Dedifferentiated amniotic fluid mesenchymal stem cell (primary cell): ENCODE data around the gene TMEM14C.
"Not testable (repeated sequence)": the region's sequence is repeated elsewhere in the genome, so short reads cannot be mapped to it uniquely, and the experiment has no call there.

ENCODE experiments used
- DNase-seq: peaks from one replicate; pipeline ENCODE4 v3.0.0-alpha.2; 2016; ENCODE audit errors: extremely low spot score

Gene TMEM14C

GRCh38 chr6:10720960-10721849 lies 1.7 kb upstream of the TMEM14C start:
- not testable (repeated sequence) for DNase-seq

- DNase-seq, result no peak
Observed at GRCh38 chr6:10721850-10722569, 860 bp upstream of the TMEM14C start.

GRCh38 chr6:10722570-10722819 lies 375 bp upstream of the TMEM14C start:
- DNase-seq, result no peak

GRCh38 chr6:10723567-10723881 lies 654 bp downstream of the TMEM14C start:
- no peak for DNase-seq

GRCh38 chr6:10725044-10725443 lies 2.2 kb downstream of the TMEM14C start:
- DNase-seq, result no peak

GRCh38 chr6:10725716-10726115 lies 2.8 kb downstream of the TMEM14C start:
- DNase-seq, result no peak

- no peak for DNase-seq
Observed at GRCh38 chr6:10730254-10730653, 7.4 kb downstream of the TMEM14C start.

GRCh38 chr6:10733151-10733715 lies 10.4 kb downstream of the TMEM14C start:
- no peak for DNase-seq

- no peak for DNase-seq
Observed at GRCh38 chr6:10733863-10734262, 11.0 kb downstream of the TMEM14C start.

- DNase-seq, result no peak
Observed at GRCh38 chr6:10736731-10737130, 13.9 kb downstream of the TMEM14C start.

GRCh38 chr6:10740061-10740460 lies 17.2 kb downstream of the TMEM14C start:
- DNase-seq, result no peak

- not testable (repeated sequence) for DNase-seq
Observed at GRCh38 chr6:10741643-10742042, 18.8 kb downstream of the TMEM14C start.

GRCh38 chr6:10742251-10742650 lies 19.4 kb downstream of the TMEM14C start:
- no peak for DNase-seq

- DNase-seq, result no peak
Observed at GRCh38 chr6:10743515-10743914, 20.6 kb downstream of the TMEM14C start.

- no peak for DNase-seq
Observed at GRCh38 chr6:10745116-10745515, 22.2 kb downstream of the TMEM14C start.

- no peak for DNase-seq
Observed at GRCh38 chr6:10746915-10747250, 24.0 kb downstream of the TMEM14C start.

- peak; percentile 93 for DNase-seq
Observed at GRCh38 chr6:10747251-10747972, 24.5 kb downstream of the TMEM14C start, which contains the start of gene TMEM14B. Gene TMEM14B, plus strand, starts transcription at chr6:10747805. Its CDS starts 1,441 bp downstream, at chr6:10749246.

GRCh38 chr6:10749734-10750133 lies 26.9 kb downstream of the TMEM14C start:
- no peak for DNase-seq

GRCh38 chr6:10750568-10750967 lies 27.7 kb downstream of the TMEM14C start:
- not testable (repeated sequence) for DNase-seq

GRCh38 chr6:10751757-10752156 lies 28.9 kb downstream of the TMEM14C start:
- not testable (repeated sequence) for DNase-seq

GRCh38 chr6:10756085-10756484 lies 33.2 kb downstream of the TMEM14C start:
- DNase-seq, result no peak

GRCh38 chr6:10759312-10759839 lies 36.5 kb downstream of the TMEM14C start:
- DNase-seq, result peak; percentile 63
